Muscle layer of colon (tissue), 2 donors: Measurements from ENCODE around the gene COL8A2.
"Not testable (repeated sequence)": the region's sequence is repeated elsewhere in the genome, so short reads cannot be mapped to it uniquely, and the experiment has no call there.

ENCODE experiments used
- H3K27ac ChIP-seq: one replicate; pipeline ENCODE4 v1.7.0; 2013; ENCODE audit warnings: low read depth, mild to moderate bottlenecking, low read length, moderate library complexity
- H3K27me3 ChIP-seq, 2 donors: one replicate each; pipeline ENCODE4 v1.7.0; 2013; ENCODE audit warnings: low read length in 2 of 2, mild to moderate bottlenecking in 2 of 2; ENCODE audit not compliant: insufficient read depth in 2 of 2, control insufficient read depth in 1 of 2
- H3K36me3 ChIP-seq: one replicate; pipeline ENCODE4 v1.7.0; 2013; ENCODE audit warnings: mild to moderate bottlenecking, low read length; ENCODE audit not compliant: insufficient read depth
- H3K4me1 ChIP-seq: one replicate; pipeline ENCODE4 v1.7.0; 2013; ENCODE audit warnings: mild to moderate bottlenecking, low read length; ENCODE audit not compliant: insufficient read depth
- H3K4me3 ChIP-seq, 2 donors: one replicate each; pipeline ENCODE4 v1.7.0; 2013; ENCODE audit warnings: low read length in 2 of 2, low read depth in 1 of 2, mild to moderate bottlenecking in 1 of 2, moderate library complexity in 1 of 2
- H3K9ac ChIP-seq: one replicate; pipeline ENCODE4 v1.7.0; 2013; ENCODE audit warnings: low read length
- H3K9me3 ChIP-seq: one replicate; pipeline ENCODE4 v1.7.0; 2013; ENCODE audit warnings: mild to moderate bottlenecking, low read length
- donor health status: abdominal sarcoma.
- donor health status: Adenocarcinoma of cecum.

The COL8A2 gene

DNA sequence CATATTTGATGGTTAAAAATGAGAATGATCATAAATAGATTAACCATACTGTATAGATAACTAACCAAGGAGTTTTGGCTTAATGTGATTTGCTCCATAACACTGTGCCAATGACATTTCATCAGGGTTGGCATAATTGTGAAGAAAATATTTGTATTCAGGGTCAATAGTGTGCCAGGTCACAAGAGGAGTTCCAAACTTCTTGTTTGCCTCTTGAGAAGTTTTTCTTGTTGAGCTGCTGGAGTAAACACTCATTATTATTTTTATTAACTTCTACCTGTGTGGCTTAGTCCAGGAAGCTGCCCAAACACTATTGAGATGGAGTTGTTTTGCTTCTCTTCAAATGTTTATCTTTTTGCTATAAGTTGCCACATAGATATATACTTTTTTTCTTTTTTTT, 38.4 kb upstream of the COL8A2 start:
- no peak overlapping the region for H3K4me3 ChIP-seq
- H3K9me3 ChIP-seq = no peaks in the 10 kb centered on the region
- no peak overlapping the region for H3K27ac ChIP-seq
- peaks cover 82% of the 10 kb centered on the region for H3K4me1 ChIP-seq
- no peaks in the 10 kb centered on the region for H3K27me3 ChIP-seq
- peaks cover 12% of the 10 kb centered on the region for H3K36me3 ChIP-seq
- no peak overlapping the region for H3K9ac ChIP-seq

DNA sequence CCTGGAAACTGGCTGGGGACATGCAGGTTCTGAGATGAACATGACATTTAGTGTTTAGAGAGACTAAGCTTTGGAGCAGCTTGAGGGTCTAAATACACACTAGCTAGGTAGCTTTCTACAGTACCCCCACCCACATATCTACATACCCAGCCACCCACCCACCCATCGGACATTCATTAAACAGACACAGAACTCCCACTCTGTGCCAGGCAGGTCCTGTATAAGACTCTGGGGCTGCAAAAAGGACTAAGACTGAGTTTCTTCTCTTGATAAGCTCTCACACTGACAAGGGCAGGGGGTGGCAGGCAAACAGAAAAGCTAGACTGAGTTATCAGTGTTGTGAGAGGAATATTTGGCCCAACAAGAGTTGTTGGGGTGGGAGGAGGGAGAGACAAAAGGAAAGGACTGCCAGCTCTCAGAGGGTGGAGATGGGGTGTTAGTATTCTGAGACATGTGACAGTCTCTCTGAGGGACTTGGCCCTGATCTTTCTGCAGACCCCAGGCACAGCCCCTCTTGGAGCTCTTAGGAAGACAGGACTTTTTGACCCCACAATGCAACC, 37.7 kb upstream of the COL8A2 start:
- no peak overlapping the region for H3K4me3 ChIP-seq
- no peaks in the 10 kb centered on the region for H3K27me3 ChIP-seq
- no peak overlapping the region for H3K27ac ChIP-seq
- H3K36me3 ChIP-seq = peaks cover 12% of the 10 kb centered on the region
- H3K4me1 ChIP-seq = peaks cover 82% of the 10 kb centered on the region
- no peaks in the 10 kb centered on the region for H3K9me3 ChIP-seq
- H3K9ac ChIP-seq = peak overlapping the region; percentile 31

DNA sequence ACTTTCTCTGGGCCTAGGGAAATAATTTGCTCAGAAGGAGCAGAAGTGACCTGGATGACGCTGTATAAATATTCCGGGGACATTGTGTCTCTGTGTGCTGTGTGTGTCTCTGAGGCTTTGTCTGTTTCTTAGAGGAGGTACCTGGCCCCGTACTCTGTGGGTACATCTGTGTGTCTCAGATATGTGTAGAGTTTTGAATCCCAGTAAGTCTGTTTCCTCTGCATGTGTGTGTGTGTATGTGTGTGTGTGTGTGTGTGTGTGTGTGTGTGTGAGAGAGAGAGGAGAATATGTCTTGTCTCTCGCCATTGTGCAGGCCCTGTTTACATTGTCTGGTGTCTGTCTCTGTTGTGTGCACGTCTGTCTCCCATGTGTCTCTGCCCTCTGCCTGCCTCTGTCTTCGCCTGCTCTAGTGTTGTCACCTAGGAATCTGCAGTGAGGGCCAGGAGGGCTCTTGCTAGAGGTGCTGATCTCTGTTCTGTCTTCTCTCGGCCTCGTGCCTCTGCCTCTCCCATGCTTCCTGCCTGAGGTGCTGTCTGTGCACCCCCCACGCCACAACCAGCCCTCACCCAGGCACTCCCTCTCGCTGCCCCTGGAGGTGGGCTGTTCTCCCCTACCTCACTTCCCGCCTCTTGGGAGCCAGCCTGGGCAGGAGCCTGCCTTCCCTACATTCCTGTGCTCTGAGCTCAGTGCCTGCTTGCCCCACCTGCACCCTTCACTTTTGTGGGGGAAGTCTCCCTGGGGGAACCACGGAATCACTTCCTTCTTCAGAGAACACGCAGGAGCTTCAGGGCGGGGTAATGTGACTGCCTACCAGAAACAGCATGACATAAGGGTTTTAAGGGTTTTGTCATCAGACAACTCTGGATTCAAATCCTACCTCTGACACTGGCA, 36.9 kb upstream of the COL8A2 start:
- Histone ChIP-seq H3K4me3 (peak overlapping the region in 1 of 2 donors; percentile 45), H3K9me3 (no peaks in the 10 kb centered on the region), H3K27me3 (no peaks in the 10 kb centered on the region), H3K36me3 (peaks cover 5% of the 10 kb centered on the region), H3K9ac (peak overlapping the region; percentile 31), H3K4me1 (peaks cover 76% of the 10 kb centered on the region), H3K27ac (peak overlapping the region; percentile 88)

DNA sequence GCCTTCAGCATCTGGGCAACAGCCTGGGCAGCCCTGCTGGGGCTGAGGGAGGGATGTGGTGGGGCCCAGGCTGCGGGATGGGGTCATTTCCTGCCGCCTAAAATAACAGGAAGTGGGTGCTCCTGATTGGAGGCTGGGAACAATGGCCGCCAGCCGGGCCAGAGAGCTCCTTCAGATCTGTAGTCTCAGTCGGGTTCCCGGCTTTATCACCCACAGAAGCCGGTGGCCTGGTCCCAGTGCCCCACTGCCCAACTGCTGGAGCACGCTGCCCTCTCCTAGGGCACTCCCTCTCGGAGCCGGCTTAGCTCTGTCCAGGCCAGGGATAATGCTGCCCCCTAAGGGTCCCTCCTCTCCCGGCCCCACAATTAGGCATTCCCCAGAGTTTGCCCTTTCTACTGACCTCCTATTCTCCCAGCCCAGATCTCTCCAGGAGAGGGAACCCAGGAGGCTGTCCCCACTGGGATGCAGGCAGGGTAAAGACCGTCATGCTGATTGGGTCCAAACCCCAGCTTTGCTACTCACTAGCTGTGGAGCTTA, 36.0 kb upstream of the COL8A2 start:
- Histone ChIP-seq H3K4me1 (peaks cover 68% of the 10 kb centered on the region), H3K27me3 (no peaks in the 10 kb centered on the region), H3K9ac (peak overlapping the region; percentile 16), H3K9me3 (no peaks in the 10 kb centered on the region), H3K27ac (peak overlapping the region; percentile 88), H3K4me3 (peak overlapping the region; percentile 43 to 45), H3K36me3 (peaks cover 5% of the 10 kb centered on the region)

DNA sequence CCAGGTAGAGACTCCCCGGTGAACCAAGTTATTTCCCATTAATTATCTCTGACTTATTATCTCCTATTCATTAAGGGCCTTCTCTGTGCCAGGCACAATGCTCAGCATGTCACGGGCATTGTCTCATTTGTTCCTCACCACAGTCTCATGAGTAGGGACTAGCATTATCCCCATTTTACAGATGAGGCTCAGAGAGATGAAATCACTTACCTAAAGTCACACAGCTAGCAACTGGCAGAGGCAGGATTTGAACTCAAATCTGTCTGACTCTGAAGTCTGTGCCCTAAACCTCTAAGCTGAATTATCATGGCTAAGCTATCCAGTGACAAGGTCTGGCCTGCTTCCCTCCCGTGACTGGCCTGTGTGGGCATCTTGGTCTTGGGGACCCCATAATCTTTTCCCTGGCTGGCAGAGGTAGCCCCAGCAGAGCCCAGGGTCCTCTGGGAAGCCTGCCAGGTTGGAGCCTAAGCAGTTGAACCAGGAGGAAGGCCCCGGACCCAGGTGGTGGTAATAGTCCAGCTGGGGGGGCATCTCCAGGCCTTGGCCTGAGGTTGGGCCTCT, 35.4 kb upstream of the COL8A2 start:
- Histone ChIP-seq H3K9ac (peak overlapping the region; percentile 4), H3K4me3 (peak overlapping the region; percentile 43 to 45), H3K27me3 (no peaks in the 10 kb centered on the region), H3K27ac (peak overlapping the region; percentile 88), H3K9me3 (no peaks in the 10 kb centered on the region), H3K4me1 (peaks cover 66% of the 10 kb centered on the region), H3K36me3 (peaks cover 5% of the 10 kb centered on the region)

DNA sequence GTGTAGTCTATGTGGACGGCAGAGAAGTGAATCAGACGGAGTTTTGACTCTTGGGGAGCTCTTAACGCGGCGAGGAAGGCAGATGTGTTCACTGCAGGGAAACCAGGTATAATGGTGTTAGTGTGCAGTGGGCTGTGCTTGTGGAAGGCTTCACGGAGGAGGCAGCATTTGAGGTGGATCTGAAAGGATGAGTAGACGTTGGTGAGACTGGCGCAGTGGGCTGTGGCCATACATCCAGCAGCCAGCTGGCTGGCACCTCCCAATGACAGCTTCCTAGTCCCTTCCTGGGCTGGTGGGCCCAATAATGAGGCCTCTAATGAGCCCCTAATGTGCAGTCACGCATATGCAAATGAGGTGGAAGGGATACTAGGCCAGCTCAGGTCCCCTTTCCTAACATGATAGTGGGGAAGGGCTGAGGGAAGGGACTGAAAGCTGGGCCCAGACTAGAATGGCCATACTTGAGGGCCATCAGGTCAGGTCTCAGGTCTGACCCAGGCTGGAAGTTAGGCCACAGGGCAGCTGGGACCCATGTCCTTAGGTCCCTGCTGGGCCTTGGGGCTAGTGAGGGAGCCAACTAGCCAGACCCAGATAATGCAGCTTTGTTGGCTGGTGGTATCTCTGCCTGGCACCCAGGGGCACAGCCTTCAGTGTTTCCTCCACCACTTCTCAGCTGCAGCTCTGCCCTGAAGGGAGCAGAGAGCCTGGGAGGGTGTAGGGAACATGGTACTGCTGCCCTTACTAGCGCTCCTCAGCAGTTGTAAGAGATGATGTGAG, 34.8 kb upstream of the COL8A2 start:
- Histone ChIP-seq H3K27me3 (no peaks in the 10 kb centered on the region), H3K36me3 (peaks cover 5% of the 10 kb centered on the region), H3K9ac (peak overlapping the region; percentile 4), H3K27ac (peak overlapping the region; percentile 88), H3K4me1 (peaks cover 67% of the 10 kb centered on the region), H3K9me3 (no peaks in the 10 kb centered on the region), H3K4me3 (peak overlapping the region in 1 of 2 donors; percentile 45)

DNA sequence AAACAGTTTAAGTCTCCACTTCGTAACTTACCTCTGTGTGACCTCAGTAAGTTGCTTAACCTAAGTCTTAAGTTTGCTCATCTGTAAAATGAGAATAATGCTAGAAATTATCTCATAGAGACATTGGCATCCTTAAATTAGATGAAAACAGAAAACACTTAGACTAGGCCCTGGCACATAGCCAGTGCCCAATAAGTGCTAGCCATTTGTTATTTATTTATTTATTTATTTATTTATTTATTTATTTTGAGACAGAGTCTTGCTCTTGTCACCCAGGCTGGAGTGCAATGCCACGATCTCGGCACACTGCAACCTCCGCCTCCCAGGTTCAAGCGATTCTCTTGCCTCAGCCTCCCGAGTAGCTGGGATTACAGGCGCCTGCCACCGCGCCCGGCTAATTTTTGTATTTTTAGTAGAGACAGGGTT, 33.8 kb upstream of the COL8A2 start:
- H3K9me3 ChIP-seq, H3K27me3 ChIP-seq, H3K36me3 ChIP-seq: not testable (repeated sequence)
- Histone ChIP-seq H3K9ac (peak overlapping the region; percentile 74), H3K4me1 (peaks cover 70% of the 10 kb centered on the region), H3K27ac (peak overlapping the region; percentile 99), H3K4me3 (peak overlapping the region in 1 of 2 donors; percentile 82)

DNA sequence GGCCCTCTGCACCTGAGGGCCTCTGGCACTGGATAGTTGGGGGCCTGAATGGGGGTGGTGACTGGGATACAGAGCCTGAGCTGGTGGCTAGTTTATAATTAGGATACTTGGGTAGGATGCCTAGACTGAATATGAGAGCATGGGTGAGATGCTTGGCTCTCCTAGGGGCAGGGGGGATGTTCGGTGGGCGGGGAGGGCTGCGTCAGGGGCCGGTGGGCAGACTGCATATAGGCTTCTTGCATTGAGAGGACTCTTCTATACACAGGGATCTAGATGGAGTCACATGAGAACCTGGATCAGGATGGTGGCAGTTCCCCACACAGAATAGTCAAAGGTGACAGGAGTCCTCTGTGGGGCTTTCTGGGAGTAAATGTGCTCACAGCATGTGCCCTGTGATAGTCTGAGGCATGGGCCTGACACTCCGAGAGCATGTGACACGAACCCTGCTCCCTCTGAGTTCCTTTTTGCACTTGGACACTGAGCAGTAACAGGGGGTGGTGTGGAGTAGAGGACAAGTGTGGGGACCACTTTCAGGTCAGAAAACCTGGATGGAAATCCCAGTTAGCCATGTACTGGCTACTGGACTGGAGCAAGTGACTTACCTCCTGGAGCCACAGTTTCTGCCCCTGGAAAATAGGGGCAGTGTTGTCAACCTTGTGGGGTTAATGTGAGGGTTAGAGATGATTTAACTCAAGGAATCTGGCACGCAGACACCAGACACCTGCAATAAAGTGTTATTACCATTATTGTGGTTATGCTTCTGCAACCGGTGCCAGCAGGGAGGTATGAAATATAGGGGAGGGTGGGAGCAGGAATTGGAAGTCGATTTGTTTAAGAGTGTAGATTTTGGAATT, 33.2 kb upstream of the COL8A2 start:
- H3K9ac ChIP-seq = peak overlapping the region; percentile 74
- peaks cover 66% of the 10 kb centered on the region for H3K4me1 ChIP-seq
- H3K9me3 ChIP-seq = no peaks in the 10 kb centered on the region
- peaks cover 5% of the 10 kb centered on the region for H3K36me3 ChIP-seq
- H3K27ac ChIP-seq = peak overlapping the region; percentile 99
- H3K4me3 ChIP-seq = peak overlapping the region; percentile 82 to 98
- no peaks in the 10 kb centered on the region for H3K27me3 ChIP-seq

DNA sequence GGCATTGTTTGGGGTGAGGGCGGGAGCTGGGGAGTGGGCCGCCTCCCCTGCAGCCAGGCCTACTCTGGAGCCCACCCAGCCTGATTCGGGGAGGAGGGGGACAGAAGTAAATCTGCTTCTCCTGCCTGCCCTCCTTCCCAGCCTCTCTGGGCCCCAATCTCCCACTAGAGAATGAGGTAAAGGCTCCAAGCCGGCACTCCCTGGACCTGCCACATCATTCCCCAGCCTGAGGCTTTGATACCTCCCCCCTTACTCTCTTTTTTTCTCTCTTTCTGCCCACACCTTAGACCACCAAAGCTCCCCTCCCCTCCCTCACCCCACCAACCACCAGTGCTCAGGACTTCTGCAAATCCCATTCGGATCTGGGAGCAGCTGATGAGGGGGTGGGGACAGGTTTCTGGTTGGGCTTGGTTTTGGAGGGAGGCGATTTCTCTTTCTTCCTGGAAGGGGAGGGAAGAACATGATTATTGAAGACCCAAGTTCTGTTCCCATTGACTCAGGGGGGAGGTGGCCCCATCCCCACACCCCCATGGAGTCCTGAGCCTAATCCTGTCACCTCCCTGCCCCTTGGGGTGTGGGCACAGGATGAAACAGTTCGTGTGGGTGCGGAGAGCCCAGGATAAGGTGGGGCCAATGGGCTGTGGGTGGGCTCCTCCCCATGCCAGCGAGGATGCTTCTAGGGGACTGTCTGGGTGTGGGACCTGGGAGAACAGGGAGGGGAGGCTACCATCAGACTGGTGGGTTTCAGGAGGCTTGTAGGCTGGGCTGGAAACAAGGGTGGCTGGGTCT, 32.3 kb upstream of the COL8A2 start:
- H3K27me3 ChIP-seq = no peaks in the 10 kb centered on the region
- peak overlapping the region; percentile 99 for H3K27ac ChIP-seq
- peaks cover 5% of the 10 kb centered on the region for H3K36me3 ChIP-seq
- peak overlapping the region; percentile 74 for H3K9ac ChIP-seq
- peak overlapping the region; percentile 82 to 98 for H3K4me3 ChIP-seq
- H3K9me3 ChIP-seq = no peaks in the 10 kb centered on the region
- peaks cover 57% of the 10 kb centered on the region for H3K4me1 ChIP-seq
